Measurements from ENCODE around the gene DUOX2.
A peak's percentile ranks its signal among the peaks of the same experiment; 100 is the strongest.
"Not testable (repeated sequence)": the region's sequence is repeated elsewhere in the genome, so short reads cannot be mapped to it uniquely, and the experiment has no call there.

Gene DUOX2

DNA sequence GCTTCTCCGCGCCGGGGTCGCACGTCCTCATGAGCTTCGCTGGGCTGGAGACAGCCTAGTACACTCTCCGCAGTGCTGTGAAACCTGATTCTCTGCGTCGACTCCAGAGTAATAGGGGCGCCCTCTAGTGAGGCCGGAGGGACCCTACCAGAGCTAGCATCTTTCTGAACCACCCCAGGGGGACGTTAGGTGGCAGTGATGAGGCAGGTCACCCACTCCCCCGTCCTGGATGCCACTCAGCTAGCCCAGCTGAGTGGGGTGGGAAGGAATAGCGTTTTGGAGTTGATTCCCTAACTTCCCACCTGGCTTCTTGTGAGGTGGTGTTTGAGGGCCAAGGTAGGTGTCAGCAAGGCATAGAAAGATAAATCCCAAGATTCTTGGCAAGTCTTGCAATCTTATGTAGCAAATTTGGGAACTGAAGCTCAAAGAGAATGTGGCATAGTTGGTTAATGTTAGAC lies 4.2 kb upstream of the DUOX2 start:
- DNase-seq, result peak; percentile 85

DNA sequence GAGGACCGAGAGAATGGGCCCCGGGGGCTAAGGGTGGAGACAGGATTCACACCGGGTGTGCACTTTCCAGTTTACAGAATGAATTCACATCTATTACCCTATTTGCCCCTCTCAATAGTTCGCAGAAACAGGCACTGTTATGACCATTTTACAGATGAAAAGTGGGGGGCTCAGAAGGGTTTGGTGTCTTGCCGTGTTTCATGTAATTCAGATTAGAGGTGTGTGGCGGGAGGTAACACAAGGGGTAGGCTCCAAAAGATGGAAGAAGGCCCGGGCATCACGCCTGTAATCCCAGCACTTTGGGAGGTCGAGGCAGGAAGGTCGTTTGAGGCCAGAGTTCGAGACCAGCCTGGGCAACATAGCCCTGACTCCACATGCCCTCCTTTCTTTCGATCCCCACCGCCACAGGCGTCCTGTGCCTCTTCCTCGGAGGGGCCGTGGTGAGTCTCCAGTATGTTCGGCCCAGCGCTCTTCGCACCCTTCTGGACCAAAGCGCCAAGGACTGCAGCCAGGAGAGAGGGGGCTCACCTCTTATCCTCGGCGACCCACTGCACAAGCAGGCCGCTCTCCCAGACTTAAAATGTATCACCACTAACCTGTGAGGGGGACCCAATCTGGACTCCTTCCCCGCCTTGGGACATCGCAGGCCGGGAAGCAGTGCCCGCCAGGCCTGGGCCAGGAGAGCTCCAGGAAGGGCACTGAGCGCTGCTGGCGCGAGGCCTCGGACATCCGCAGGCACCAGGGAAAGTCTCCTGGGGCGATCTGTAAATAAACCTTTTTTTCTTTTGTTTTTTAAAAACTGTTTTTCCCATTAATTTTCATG lies 3.5 kb upstream of the DUOX2 start:
- no peak for DNase-seq

DNA sequence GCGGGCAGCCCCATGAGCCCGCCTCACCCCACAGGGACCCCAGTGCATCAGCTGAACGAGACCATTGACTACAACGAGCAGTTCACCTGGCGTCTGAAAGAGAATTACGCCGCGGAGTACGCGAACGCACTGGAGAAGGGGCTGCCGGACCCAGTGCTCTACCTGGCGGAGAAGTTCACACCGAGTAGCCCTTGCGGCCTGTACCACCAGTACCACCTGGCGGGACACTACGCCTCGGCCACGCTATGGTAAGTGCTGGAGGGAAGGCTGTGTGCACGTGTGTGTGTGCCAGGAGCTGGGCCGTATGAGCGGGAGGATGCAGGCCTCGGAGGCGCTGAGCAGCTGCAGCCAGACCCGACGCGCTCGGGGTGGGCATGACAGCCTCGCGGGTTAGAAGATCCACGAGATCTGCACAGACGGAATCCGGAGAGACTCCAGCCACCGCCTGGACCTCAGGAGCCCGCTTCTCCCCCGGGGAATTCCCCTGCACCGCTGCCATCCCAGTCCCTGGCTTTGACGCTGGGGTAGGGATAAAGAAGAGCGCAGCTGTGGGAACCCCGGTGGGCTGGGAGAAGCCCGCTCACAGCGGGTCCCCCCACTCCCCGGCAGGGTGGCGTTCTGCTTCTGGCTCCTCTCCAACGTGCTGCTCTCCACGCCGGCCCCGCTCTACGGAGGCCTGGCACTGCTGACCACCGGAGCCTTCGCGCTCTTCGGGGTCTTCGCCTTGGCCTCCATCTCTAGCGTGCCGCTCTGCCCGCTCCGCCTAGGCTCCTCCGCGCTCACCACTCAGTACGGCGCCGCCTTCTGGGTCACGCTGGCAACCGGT lies 2.7 kb upstream of the DUOX2 start:
- DNase-seq, result no peak

DNA sequence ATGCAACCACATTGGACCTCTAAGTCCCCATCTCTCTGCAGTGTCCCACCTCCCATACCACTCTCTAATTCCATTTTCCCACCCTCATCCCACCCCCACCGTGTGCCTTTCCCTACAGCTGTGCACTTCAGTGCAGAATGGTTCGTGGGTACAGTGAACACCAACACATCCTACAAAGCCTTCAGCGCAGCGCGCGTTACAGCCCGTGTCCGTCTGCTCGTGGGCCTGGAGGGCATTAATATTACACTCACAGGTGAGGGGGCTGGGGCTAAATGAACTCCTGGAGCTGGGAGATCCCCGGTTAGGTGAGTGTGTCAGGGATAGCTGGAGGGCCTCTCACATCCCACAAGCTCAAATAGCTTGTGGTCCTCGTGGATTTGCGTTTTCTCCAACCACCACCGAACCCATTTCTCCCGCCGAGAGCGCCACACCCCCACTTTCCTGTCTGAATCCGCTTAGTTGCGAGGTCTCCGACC lies 2.1 kb upstream of the DUOX2 start:
- no peak for DNase-seq

DNA sequence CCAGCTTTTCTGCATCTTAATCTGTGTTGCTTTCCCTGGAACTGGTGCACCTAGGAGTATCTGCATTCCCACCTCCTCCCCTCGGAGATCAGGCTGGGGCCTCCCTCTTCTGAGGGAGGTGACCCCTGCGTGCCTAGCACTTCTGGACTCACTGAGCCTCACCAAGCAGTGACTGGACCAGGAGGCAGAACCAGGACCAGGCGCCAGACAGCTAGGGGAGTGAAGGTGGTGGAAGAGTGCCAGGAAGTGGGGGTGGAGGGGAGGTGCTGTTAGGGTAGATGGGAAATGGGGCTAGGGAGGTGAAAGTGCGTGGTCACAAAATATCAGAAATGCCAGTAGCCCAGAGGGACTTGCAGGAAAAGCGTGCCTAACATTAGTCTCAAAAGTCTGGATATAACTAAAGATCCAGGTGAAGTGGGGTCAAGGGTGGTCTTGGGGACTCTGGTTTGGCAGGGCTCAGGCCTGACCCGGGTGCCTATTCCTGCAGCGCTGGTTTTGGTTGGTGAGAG lies 1.4 kb upstream of the DUOX2 start:
- DNase-seq, result no peak

DNA sequence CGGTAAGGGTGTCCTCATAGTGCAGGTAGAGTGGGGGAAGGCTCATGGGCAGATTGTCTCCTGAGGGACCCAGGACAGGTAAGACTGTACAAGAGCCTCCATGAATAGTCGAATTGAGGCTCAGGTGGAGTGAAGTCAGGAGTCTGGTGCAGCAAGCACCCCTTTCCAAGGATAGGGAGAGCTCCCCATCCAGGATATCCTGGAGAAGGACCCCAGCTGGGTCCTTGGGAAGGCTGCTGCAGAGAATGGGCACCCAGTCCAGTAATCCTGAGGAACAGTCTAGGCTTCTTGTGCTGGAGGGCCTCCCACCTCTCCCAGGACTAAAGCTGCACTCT lies 746 bp upstream of the DUOX2 start:
- DNase-seq, result no peak

DNA sequence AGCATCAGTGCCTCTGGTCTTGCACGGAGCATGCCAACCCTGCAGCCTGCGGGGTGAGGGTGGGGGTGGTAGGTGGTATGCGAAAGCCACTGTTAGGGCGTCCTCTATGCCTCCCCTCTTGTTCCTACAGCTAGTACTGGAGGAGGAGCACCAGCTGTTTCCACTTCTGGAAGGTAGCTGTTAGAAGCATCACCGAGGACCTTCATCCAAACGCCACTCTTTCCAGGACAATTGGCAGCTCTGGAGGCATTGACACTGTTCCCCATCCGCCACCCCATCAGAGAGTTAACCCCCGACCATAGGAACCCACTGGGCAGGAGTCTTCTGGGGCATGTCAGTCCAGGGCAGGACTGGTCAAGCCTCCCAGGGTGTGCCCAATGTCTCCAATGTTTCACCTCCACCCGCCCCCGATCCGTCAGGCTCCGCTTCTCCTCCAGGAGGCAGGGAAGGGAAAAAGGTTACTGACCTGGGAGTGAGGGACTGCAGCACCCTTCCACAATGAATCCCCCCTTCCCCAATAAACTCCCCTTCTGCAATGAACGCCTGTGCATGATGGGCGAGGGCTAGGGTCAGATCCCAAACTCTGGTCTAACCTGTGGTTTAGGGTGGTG lies 487 bp downstream of the DUOX2 start:
- no peak for DNase-seq

DNA sequence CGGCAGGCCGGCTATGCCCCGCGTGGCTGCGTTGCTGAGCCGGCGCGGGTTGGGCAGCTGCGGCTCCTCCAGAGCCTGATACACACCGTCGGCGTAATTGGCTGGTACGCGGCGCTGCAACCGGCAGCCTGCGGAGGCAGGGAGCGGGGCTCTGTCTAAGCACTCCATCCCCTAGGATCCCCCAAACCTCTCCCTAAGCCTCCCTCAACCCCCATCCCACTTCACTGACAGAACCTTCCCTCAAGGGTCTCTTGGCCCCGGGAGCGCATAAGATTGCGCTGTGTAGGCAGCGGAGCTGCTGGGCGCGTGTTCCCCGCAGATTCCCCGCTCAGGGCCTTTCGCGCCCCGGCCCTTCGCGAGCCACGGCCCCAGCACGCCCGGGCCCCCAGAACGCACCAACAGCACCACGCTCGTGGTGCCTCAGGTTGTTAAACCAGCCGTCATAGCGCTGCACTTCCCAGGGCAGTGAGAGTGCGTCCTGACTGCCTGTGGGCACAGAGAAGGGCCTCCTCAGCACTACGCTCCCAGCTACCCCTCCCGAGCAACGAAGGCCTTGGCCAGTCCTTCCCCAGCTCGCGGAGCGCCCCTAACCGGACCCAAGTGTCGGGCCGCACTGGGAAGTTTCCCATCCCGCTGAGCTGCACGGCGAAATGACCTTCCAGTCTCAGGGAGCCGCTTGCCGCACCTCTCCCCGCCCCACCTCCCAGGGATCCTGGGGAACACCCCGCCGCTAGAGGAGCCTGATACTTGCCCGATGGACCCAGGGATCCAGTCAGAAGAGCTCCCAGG lies 1.2 kb downstream of the DUOX2 start:
- no peak for DNase-seq

DNA sequence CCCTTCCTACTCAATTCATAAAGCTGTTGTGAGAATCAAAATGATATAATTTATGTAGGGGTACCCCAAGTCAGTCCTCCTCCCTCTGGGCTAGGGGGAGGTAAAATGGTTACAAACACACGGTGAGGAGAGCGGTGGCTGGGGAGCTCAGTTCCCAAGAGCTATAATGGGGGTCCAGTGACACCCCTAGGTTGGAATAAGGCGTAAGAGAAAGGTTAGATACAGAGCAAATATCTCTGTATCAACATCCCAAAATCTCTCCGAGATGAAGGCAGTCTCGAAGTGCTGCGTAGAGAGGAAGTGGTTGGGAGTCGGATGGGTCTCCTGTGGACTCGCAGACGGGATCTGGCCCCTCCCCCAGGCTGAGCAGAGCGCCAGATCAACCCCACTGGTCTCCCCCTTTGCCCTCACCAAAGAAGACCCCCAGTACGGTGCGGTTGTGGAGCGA lies 1.8 kb downstream of the DUOX2 start:
- DNase-seq, result no peak

DNA sequence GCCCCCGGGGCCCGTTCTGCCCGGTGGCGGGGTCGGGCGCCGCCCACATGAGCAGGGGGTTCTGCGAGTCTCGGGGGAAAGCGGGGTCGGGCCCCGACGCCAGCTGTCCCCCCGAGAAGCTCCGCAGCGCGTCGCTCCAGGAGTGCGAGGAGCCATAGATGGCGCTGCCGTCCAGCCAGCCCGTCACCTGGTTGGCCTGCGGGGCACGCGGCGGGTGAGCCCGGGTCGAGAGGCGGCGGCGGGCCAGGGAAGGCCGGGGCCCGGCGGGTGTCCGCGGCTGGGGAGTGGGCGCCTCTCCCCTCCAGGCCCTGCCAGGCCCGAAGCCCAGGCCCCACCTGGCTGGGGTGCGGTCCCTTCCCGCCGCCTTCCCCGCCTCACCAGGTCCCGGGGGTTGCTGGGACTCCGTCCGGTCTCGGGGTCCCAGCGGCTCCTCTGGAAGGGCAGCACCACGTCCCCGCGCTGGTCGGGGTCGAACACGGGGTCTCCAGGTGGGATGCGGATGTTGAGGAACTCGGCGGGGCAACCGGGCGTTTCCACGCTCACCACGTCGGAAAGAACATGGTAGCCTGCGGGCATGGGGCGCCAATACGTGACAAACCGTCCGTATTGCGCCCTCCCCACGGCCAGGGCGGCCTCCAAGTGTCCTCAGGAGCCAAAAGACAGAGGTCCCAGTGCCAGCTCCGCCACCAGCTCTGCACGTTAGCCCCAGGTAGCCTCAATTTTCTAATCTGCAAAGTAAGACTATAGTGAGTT lies 2.4 kb downstream of the DUOX2 start:
- DNase-seq, result no peak

DNA sequence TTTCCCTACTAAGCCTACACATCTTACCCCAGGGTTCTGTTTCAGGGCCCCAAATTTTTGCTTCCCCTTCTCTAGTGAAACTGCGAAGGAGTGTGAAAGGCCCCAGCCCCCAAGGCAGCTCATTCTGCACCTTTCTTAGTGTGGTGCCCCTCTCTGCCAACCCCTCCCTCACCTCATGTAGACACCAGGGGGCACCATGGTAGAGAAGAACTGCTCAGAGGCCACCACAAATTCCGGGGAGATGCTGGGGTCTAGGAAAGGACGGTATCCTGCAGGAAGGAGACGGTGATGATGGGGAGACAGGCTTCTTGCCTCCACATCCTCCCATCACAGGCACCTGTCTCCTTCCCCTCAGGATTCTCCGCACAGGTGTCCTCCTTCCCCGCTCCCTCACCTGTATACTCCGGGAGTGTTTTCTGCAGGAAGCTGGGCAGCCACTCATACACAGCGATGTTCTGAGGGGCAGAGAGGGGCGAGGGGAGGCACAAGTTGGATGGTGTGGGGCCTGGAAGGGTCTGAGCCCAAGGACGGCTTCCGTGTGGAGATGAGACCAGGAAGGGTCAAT lies 3.6 kb downstream of the DUOX2 start:
- DNase-seq, result no peak

DNA sequence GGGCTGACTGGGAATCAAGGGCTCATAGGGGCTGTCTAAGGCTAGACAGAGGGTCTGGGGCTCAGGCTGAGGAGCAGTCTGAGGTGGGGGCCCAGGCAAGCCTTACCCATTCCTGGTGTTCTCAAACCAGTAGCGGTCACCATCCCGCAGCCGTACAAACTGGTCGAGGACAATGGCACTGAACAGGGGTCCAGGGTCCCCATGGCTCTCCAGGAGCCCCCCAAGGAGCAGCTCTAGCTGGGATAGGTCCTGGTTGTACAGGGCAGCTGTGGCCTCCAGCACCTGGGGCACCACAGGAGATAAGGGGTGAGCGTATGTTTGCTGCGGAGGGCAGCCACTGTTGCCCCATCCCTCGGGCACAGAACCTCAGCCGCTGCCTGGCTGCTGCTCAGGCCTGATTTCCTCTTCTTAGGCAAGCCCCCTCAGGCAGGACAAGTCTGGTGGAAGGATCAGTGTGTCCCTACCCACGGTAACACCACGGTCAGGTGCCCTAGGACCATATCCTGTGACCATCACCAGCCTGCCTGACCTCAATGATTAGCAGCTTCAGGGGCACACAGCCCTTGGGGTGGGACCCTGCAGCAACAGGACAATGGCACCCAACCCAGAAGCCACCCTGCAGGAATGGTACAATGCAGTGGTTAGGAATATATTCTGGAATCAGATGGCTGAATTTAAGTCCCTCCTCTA lies 5.9 kb downstream of the DUOX2 start:
- no peak for DNase-seq

DNA sequence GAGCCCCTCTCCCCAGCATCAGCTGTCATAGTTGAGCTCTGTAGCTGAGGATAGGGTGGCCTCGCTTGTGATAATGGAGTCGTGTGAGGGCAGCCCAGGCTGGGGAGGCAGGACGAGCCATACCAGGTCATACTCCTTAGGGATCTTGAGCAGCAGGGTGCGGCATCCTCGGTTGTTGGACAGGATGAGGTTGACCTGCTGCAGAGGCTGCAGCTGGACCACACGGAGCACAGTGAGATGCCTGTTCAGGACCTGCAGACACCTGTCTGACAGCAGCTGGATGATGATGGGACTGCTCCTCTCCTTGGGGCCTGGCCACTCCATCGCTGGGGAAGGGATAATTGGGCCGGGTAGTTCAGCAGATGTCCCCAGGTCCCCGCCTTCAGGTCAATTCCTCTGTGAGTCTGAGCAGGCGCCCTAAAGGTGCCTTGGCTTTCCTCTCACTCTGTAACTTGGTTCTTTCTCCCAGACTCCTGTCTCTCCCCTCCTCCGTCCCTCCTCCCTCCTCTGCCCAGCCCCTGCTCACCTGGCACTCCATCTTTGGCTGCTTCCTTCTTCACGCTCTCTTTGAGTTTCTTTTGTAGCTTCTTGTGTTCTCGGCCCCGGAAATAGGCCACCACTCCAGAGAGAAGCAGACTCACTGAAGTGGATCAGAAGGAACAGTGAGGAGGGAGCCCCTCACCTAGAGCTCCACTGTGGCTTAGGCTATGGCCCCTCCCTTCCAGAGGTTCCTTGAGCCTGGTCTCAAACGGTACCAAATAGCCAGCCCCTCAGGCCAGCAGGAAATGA lies 7.8 kb downstream of the DUOX2 start:
- no peak for DNase-seq

DNA sequence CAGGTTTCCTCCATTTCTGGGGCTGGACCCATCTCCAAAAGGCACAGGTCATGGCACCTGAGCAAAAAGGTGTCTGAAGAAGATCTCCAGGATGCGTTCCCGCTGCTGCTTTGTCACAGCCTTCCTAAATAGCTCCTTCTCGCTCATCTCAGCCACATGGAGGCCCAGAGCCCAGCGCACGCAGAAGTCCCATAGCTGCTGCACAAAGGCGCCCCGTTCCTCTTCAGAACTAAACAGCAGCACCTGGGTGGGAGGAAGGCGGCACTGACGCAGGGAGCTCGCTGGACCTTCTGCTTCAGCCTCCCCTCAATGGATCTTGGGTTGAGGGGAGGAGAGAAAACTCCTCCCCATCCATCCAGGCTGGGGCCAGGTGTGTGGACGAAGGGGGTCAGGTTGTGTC lies 8.4 kb downstream of the DUOX2 start:
- no peak for DNase-seq

DNA sequence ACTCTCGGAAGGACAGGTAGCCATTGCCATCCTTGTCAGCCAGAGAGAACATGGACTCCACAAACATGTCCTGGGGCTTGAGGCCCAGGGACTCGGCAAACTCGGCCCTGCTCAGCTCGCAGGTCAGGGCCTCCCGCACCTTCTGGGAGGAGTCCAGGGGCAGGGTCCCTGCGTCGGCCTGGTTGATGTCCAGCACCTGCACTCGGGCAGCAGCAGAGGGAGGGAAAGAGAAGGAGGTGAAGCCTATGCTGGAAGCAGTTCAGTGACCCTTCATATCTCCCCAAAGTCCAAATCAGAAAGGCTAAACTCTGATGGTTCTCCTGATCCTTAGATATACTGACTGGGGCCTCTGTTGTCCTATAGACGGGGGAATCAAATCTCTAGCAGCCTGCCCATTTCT lies 9.8 kb downstream of the DUOX2 start:
- DNase-seq, result not testable (repeated sequence)

DNA sequence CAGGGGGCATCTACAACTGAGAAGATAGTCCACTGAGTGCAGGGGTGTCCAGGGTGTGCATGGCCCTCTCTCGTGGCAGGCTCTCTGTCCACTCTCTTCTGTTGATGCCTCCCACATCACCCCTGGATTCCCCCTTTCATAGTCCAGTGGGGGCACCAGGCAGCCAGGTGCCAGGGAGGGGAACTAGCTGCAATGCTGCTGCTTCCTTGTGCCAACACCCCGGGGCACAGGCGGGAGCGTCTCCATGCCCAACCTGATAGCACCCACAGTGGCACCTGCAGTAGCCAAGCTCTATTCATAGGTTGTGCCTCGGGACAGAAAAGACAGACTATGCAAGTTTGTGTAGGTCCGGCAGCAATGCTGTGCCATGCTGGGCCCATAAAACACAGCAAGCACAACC lies 11.7 kb downstream of the DUOX2 start:
- DNase-seq, result no peak

DNA sequence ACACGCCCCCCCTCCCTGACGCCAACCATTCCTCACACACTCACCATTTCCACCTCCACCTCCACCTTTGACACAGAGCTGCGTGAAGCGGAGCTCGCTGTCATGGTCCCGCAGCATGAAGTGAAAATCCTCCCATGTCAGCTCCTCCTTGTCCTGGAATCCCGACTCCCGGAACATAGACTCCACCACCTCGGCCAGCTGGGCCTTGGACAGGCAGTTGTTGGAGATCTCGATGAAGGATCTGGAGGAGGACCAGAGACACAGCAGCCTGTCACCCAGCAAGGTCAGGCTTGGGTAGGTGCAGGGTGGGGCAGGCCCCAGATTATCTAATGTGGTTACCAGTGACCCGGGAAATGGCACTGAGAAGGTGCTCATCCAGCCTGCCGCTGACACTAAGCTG lies 12.2 kb downstream of the DUOX2 start:
- DNase-seq, result no peak

DNA sequence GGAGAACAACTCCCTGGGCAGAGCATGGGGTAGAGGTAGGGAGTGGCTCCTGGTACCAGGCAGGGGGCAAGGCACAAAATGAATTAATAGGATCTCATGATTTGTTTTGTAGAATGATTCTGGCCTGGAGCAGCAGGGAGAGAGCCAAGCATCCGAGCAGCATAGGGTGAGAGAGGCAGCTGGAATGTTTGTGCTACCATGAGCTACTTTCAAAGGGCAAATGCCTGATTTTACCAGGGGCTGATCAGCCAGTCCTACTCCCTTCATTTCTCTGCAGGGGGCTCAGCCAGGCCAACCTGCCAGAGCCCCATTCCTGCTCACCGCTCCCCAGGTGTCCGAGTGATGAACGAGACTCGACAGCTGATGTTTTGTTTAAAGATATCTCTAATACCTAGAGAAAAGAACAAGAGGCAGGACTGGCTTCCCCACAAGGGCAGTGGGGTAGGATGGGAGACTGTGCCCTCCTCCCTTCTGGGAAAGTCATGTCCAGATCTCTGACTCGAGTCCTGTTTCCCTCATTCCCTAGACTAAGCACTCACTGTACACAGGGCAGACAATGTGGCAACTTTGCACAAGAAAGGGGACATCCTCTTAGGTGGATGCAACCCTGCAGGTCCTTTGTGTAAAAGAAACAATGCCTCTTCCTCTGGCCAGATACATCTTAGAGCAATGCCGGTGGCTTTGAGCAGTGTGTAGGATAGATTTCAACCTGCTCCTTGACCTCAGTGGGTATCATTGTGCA lies 12.9 kb downstream of the DUOX2 start:
- no peak for DNase-seq

DNA sequence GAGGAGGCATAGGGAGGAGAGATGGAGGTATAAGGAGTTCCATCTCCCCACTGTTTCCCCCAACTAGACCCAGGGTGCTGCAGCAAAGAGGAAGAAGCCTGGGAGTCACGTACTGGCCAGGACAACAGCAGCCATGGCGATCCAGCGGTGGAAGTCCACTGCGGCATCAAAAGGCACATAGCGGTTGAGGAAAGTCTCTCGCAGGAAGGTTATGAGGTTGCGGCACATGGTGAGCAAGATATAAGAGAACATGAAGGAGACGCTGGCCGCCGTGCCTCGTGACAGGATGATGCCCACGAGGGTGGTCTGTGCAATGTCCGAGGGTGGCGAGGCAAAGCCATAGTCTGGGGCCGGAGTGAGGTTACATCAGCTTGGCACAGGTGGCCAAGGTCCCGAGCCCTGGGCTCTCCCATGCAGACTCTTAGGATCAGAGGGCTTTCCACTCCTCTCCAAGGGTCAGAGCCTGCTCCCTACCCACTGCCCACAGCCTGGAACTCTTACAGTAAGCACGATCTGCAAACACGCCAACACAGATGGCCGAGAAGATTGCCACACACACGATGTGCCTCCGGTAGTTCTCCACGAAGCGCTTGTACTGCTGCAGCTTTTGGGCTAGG lies 14.3 kb downstream of the DUOX2 start:
- DNase-seq, result no peak

All from CD4-positive, alpha-beta T cell treated with Interferon alpha-2 for 1 hour (primary cell).